Activated gamma-delta T cell treated with anti-CD3 and anti-CD28 coated beads, Interleukin-2, amount 50 U/mL, for 16 hours (primary cell): ENCODE data around the gene LMOD2.

ENCODE experiments used
- DNase-seq: peaks from one replicate; pipeline ENCODE4 v3.0.0-alpha.2; 2020; ENCODE audit warnings: low read depth

Gene LMOD2

DNA sequence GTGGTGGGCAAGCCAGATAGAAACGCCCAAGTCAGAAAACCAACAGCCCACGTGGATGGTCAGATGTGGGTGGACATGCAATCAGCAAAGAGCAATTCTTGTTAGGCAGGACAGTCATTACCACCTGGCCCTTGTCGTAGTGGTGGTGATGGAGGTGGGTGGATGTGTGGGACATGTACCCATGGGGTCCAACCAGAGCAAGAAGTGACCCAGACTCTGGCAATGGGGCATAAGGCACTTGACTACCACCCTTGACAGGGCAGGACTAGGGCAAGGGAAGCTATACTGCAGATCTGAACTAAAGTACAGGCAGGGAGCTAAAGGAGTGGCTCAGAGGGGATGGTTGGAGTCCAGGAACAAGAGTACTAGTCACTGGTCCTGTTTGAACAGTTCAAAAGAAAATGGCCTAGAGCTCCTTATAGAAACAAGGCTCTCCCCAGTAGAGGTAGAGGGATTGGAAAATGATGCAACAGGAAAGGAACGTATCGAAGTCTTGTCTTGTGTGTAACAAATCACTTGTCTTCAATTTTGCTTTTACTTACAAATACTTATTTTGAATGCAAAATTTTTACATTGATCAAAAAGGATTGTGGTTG lies 17.6 kb downstream of the LMOD2 start:
- DNase-seq, result no peak

DNA sequence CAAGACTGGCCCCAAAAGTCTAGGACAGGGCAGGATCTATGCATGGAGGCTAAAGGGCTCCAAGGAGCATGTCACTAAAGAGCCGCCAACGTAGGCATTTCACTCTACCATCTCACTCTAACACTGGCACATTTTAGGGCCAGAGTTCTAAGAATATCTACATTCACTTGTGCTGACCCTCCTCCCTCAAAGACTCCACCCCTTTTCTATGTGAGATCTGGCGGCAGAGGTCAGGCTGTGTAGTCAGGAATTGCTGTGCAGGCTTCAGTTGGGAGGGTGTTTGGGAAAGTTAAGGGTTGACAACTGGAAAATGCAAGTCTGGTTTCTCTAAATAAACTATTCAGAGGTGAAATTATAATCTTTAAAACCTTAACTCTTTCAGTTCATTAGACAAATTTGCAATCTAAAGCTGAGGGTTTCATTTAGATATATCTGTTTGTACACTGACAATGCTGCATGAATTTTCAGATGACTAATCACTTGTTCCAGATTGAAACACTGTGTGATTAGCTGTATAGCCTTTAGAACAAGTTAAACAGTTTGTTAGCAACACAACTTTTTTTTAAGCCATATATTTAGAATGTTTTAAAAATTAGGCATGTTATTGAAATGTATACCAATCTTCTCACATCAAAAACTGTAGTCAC lies 18.2 kb downstream of the LMOD2 start:
- DNase-seq, result no peak

DNA sequence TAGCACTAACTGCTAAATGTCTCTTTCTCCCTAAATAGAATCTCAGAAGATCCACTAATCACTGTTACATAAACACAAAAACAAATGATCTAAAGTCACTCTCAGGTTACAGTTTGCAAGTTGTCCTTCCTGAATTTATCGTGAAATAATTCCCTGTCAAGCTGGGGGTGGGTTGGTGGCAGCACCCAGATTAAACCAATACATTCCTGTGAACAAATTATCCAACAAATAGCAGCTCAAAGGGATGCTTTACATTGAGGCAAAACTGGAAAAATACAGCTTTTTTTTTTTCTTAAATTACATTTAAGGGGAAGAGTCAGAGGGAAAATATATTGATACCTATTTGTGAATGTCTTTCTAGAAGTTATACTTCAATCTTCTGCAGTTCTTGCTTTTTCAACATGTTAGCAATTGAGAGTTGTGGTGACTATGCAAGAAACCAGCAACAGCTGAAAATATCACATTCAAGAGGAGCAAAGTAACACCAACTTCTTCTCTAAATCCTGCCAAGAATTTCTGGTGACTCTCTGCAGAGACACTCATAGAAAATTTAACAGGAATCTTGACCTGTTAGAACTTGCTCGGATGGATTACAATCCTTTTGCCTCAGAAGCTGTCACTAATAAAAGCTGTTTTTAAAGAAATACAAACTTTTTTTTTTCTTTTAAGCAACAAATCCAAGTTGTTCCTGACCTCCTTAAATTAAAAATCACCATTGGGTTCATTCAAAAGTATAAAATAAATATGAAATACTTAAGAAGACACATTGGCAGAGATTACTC lies 18.9 kb downstream of the LMOD2 start:
- no peak for DNase-seq

DNA sequence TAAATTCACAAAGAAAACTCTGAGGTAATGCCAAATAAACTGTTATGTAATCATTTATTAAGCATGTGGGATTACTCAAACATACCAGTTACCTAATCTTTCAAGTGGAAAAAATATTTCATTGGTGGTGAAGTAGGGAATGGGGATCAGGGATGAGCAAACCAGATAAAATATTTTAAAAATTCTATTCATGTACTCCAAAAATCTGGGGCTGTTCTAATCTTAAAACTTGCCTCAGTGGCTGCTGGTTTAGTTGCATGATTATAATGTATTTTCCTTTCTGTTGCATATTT lies 19.5 kb downstream of the LMOD2 start:
- no peak for DNase-seq

DNA sequence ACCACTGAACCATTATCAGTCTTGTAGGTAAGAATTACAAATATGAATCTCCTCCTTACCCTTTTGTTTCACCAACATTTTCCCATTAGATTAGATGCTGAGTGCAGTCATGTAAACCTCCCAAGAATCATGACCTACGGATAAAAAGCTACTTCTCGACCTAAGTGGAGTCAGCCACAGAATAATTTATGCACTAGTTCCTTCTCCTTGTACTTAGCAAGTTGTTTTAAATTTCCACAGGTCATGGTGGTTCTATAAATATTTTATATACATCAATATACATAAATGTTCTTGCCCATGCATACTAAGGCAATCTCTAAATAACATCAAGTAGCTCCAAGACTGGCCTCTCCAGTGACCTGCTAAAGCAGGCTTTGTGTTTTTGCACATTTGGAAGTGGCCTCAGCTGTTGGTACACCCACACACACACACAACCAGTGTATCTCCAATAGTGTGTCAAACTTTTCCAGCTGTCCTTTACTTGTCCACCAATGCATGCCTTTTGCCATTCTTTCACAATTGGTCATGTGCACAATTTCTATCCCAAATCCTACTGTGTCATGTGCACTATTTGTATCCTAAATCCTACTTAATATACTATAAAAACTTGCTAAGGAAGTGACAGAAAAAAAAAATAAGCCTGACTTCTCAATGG lies 21.5 kb downstream of the LMOD2 start:
- DNase-seq, result no peak

DNA sequence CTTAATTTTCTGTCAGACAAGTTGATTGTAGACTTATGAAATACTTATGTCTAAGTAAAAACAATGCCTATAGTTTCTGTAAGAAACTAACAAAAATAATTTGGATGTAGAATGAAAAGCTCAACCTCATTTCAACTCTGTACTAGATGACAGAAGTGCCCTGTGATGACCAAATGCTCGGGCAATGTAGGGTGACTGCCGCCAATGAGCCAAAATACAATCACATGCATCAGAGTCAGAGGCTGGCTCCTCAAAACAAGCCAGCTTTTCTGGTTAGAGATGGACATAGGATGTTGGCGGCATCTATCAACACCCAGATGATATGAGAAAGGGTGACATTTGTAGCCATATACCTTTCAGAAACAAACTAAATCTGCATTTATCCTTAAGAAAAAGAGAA lies 23.9 kb downstream of the LMOD2 start:
- no peak for DNase-seq

DNA sequence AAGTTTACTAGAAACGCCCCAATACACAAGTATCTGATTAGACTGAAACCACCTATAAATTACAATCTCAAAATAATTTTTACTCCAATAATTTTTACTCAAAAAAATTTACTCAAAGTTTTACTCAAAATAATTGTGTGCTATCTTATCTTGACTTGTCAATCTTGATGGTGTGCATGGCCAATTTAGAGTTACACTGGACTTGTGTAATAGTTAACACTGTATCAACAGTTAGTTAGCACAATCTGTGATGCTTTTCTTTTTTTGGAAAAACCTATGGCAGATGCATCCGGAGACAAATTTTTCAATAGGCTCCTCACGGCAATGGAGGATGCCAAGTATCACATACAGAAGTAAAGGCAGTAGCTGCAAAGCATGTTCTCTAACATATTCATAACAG lies 24.9 kb downstream of the LMOD2 start:
- DNase-seq, result no peak

DNA sequence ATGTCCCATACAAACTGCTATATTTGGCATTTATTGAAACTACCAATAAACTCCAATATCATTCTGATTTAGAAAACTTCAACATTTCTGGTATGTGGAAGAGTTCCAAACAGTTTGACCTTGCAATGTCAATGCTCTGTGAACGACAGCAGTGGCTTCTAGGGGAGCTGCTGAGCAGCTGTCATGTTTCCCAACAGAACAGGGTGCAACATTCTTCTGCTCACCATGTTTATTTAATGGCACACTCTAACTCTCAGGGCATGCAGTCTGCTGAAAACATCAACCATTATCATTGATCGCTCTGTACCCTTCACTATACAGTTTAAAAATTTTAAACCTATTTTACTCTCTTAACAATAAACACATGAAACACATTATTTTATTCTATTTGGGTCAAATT lies 25.9 kb downstream of the LMOD2 start:
- DNase-seq, result no peak

DNA sequence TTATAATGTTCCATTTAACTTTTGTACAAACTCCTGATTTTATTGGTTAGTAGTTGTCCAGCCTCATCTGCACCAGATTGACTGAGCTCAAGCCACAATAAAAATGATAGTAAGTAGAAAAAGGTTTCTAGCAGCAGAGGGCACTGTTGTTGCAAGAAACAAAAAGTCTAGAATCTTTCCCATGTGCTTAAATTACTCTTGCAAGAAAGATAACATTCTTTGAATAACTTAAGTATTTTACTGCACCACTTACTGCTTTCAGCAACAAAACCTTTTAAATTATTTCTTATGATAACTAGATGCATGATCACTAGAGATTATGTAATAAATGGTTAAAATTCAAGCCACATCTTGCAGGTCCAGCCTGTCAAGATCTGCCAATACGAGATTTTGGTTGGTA lies 27.0 kb downstream of the LMOD2 start:
- no peak for DNase-seq

DNA sequence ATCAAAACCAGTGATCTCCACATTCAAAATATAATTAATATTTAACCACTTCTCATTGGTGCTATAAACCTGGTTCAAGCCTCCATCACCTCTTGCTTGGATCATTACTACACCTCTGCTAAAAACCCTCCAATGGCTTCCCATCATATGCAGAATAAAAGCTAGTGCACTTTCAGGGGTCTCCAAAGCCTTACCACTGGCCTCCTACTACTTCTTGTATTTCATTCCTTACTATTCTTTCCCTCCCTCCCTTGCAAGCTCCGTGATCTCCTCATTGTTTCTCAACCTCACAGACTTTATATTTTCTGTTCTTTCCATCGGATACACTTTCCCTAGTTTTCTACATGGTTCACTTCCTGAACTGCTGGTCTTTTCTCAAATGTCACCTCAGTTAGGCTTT lies 31.5 kb downstream of the LMOD2 start:
- no peak for DNase-seq

DNA sequence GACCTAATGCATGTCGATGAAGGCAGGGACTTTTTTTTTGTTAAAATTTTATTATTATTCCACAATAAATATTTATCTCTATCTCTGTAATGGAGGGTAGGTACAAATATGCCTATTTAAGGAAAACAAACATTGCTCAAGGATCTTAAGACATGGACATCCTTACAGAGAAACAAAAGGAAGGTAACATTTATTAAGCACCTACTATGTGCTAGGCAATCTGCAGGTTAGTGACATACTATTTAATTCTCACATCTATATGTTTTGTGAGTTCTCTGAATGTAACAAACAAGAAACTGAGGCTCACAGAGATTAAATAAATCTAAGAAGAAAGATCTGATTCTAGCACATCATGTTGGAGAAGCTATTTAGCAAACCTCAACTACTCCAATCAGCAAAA lies 32.1 kb downstream of the LMOD2 start:
- DNase-seq, result no peak

DNA sequence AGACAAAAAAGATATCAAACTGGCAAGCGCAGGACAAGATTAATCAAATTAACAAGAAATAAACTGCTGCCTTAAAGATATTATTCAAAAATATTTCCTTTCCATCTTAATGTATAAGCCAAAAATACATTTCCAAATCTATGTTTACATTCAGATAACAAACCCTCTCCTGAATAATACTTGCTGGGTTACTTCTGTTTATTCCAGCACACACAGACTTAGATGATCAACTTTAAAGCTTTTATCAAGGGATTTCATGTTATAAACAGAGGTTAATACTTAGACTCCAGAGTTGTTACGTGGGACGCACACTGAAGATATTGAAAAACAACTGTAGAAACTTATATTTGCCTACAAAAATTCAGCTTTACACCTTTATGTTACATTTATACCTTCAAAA lies 33.6 kb downstream of the LMOD2 start:
- no peak for DNase-seq

DNA sequence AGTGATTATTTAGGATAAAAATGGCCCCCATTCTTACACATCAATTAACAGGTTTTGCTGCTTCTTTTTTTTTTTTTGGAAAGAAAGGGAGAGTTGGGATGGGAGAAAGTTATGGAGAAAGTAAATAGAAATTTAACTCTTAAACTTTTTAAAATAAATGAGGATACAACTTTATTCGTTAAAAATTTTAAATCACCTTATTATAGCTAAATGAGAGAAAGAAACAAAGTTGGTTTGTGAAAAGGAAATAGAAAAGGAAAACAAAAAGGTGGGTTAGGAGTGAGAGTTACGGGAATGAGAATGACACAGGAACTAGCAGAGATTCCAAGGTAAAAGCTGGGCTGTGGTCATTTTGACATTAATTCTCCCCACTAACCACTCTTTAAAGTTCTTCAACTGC lies 34.9 kb downstream of the LMOD2 start:
- no peak for DNase-seq

DNA sequence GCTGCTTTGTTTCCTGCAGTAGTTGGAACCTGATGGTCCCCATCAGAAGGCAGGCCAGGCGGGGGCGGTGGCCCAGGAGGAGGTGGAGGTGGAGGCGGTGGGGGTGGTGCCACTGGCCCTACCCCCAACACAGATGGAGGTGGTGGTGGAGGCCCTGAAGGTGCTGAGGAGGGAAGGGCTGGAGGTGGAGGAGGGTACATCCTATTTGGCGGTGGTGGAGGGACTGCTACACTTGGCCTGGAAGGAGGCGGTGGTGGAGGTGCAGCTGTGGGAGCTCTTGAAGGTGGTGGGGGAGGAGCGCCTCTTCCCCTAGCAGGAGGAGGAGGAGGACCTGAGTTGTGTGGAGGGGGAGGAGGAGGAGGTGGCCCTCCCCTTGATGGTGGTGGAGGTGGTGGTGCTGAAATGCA lies 36.8 kb downstream of the LMOD2 start:
- DNase-seq, result no peak

DNA sequence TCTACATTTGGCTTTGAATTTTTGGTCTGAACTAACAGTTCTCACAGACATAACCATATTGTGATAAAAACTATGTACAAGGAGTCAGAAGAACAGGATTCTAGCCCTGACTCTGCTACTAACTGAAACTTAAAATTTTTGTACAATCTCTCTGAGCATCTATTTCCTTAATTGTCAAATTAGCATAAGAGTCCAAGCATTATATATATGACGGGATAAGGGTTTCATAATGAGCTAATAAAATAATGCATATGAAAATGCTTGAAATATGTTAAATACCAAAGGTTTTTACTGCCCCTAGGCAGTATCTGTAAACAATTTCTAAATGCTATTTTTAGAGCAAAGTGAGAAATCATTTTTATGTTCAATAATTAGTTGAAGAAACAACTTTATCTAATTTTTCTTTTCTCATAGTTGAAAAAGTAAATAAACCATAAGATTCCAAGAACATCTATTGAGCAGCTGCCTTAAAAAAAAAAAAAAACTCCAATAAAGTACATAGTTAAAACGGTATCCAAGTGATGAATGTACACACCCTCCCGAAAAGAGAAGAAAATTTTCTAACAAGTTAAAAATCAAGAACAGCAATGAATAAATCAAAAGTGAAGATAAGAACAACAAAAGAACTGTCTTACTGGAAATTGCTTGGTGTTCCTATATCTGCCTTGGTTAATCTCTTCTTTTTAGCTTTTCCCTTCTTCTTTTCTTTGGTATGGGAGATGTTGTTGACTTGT lies 40.4 kb downstream of the LMOD2 start:
- DNase-seq, result no peak

DNA sequence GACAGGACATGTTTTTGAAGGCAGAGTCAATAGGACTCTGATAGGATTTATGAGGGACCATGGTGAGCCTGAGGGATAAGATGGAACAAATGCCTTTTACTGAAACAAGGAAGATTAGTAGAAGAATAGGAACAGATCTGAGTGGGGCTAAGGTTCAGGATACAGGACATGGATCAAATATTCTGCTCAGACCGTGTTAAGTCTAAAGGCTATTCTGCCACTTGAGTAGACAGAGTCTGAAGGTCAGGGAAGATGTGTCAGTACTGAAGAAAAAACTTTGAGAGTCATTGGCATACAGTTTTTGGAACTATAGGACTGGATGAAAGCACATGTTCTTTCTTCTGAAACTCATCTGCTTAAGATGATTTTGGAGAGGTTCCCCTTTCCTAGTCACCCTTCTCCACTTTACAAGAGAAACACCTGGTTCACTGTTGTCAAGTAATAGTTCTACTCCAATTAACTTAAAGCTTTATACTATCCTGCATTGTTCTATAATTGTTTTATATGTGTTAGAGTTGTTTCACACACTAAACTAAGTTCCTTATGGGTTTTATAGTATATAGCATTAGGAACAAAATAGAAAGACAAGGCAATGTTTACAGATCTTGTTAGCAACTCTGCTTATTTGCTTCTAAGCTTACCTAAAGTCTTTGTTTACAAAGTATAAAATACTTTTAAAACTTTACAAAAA lies 49.7 kb downstream of the LMOD2 start:
- DNase-seq, result no peak

DNA sequence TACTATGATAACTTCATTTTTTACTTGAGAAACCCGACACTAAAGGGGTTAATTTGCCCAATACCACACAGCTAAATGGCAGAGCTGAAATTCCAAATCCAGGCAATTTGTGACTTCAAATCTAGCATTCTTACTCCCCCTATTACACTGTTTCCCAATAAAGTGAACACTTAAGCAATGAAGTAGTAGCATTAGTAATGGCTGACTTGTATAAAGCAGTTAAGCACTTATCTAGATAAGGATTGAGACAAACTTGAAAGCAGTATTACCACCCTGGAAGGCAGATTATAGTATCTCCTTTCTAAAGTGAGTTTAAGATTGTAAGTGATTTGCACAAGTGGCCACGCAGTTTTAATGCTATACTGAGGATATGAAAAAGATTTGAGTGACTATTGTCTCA lies 53.9 kb downstream of the LMOD2 start:
- DNase-seq, result no peak

DNA sequence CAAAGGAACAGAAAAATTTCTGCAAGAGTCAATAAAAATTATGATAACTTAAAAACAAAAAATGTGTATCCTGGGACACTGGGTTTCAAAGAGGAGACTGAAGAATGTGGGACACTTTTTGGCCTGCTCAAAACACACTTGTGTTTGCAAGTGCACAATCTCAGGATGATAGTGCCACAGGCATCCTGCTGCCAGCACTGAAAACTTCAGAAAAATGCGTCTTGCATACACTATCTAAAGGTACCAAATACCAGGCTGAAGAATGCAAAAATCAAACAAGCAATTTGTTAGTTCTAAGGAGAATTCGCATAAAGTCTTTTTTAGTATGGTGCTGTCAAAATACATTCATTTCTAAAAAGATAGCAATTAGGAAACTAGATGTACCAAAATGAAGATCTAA lies 55.0 kb downstream of the LMOD2 start:
- DNase-seq, result no peak

DNA sequence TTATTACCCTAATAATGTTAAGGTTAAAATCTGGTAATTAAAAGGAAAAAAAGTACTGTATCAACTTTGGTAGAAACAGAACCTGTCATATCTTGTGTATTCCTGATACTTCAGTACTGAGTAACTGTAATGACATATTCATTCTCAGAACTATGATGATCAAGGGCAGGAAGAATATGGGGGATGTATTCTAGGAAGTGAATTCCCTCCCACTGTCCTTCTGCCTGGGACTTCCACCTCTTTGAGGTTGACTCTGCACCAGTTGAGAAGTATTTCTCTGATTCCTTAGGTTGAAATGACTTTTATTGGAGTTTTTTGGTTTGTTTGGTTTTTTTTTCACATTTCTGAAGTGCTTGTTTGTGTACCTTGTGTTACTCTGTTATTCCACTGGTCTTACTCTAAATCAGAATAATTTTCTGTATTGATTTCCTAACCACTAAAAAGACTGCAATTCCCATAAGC lies 56.2 kb downstream of the LMOD2 start:
- no peak for DNase-seq

DNA sequence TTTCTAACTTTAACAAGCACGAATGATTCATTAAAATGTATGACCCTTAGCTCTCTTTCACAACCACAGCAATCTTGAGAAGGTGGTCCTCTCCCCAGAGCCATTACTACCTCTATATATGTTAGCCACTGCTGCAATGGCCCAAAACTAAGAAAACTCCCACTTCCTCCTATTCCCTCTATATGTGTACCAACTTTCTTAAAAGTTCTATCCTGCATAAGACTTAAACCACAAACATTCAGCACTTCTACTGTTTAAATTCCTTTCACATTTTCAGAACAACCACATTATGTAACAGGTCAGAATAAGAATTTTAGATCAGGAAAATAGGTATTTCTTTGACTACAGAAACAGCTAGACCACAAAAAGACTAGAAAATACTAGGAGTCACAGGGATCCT lies 57.0 kb downstream of the LMOD2 start:
- DNase-seq, result no peak
